ENCODE data around the gene FOXO1.

FOXO1 gene

GRCh38 chr13:40639221-40639681 lies 27.2 kb downstream of the FOXO1 start:
- DNase-seq (ENCODE audit: low read depth) = peak; percentile 77
- TF ChIP-seq, protein P1, sequence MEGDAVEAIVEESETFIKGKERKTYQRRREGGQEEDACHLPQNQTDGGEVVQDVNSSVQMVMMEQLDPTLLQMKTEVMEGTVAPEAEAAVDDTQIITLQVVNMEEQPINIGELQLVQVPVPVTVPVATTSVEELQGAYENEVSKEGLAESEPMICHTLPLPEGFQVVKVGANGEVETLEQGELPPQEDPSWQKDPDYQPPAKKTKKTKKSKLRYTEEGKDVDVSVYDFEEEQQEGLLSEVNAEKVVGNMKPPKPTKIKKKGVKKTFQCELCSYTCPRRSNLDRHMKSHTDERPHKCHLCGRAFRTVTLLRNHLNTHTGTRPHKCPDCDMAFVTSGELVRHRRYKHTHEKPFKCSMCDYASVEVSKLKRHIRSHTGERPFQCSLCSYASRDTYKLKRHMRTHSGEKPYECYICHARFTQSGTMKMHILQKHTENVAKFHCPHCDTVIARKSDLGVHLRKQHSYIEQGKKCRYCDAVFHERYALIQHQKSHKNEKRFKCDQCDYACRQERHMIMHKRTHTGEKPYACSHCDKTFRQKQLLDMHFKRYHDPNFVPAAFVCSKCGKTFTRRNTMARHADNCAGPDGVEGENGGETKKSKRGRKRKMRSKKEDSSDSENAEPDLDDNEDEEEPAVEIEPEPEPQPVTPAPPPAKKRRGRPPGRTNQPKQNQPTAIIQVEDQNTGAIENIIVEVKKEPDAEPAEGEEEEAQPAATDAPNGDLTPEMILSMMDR (IDR thresholded peaks at IDR 0.05; ENCODE audit: low read length, missing control alignments) = no peak
- no peak overlapping the region for H3K4me3 ChIP-seq (replicated peaks; ENCODE audit: low read depth, low read length)

DNA sequence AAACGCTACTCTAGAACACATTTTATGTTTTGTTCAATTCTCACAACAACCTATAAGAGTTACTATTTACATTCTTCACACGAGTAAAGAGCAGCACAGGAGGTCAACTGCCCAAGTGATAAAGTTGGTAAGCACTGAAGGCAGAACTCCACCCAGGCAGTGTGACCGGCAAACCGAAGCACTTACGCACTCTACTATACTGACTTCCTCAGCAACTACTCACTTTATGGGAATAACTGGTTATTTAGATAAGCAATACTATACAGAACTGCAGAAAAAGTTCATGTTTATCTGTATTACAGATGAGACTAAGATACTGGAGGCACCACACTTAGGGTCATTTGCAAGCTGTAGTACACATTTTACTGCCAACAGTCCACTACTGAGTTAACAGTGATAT lies 28.8 kb downstream of the FOXO1 start:
- DNase-seq (ENCODE audit: low read depth) = no peak
- H3K4me3 ChIP-seq (replicated peaks; ENCODE audit: low read depth, low read length) = no peak overlapping the region
- TF ChIP-seq, protein P1 (IDR thresholded peaks at IDR 0.05; ENCODE audit: low read length, missing control alignments) = no peak

GRCh38 chr13:40635315-40635995 lies 31.0 kb downstream of the FOXO1 start:
- TF ChIP-seq, protein P1 (IDR thresholded peaks at IDR 0.05; ENCODE audit: low read length, missing control alignments) = no peak
- DNase-seq (ENCODE audit: low read depth) = no peak
- H3K4me3 ChIP-seq (replicated peaks; ENCODE audit: low read depth, low read length) = no peak overlapping the region

DNA sequence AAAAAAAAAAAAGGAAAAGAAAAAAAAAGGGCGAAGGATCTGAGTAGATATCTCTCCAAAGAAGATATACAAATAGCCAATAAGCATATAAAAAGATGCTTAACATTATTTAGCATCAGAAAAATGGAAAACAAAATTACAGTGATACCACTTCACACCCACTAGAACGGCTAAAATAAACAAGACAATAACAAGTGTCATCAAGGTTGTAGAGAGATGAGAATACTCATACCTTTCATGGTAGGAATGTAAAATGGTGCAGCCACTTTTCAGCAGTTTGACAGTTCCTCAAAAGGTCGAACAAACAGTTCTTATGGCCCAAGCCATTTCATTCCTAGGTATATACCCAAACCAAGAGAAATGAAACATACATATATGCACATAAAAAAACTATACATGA lies 33.5 kb downstream of the FOXO1 start:
- TF ChIP-seq, protein P1 (IDR thresholded peaks at IDR 0.05; ENCODE audit: low read length, missing control alignments) = no peak
- H3K4me3 ChIP-seq (replicated peaks; ENCODE audit: low read depth, low read length) = no peak overlapping the region
- no peak for DNase-seq (ENCODE audit: low read depth)

- H3K4me3 ChIP-seq (replicated peaks; ENCODE audit: low read depth, low read length) = no peak overlapping the region
- DNase-seq (ENCODE audit: low read depth) = no peak
- TF ChIP-seq, protein P1 (IDR thresholded peaks at IDR 0.05; ENCODE audit: low read length, missing control alignments) = no peak
Measured at GRCh38 chr13:40631605-40632004, 34.8 kb downstream of the FOXO1 start.

DNA sequence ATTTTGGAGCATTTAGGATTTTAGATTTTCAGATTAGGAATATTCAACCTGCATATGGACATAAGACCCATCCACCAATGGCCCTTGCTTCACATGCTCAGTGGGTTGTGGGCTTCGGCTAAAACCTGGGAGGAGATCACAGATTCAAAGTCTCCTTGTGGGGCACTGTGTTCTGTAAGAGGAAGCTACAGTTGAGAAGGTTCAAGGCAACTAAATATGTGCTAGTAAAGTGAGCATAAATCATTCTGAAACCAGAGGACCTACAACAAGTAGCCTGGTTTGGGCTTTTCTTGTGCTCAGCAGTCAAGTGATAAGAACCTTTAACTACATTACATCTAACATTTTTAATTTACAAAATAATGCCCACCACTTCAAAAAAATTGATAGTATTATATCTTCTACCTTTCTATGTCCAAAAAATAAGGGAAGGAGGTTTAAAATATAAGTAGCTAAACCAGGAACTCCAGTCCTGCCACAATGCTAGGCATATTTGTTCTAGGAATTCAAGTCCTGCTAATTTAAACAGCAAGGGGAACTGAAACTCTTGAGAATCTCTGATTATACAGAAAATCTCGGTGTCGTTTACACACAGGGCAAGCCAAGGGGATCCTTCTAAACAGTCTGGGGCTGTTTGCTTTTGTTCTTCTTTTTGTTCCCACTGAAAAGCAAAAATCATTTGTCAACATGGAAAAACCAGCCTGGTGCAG lies 36.6 kb downstream of the FOXO1 start:
- no peak for DNase-seq (ENCODE audit: low read depth)

More for the DNA sequence above, 36.6 kb downstream of the FOXO1 start:
- H3K4me3 ChIP-seq (replicated peaks; ENCODE audit: low read depth, low read length) = no peak overlapping the region
- TF ChIP-seq, protein P1 (IDR thresholded peaks at IDR 0.05; ENCODE audit: low read length, missing control alignments) = no peak
